HCT116 (cell line): ENCODE data around the gene MRE11. TPM values are rescaled to one million over a fixed set of nuclear protein-coding genes. Genes with fewer than 3 reads are reported as not detected.
"Not testable (repeated sequence)": the region's sequence is repeated elsewhere in the genome, so short reads cannot be mapped to it uniquely, and the experiment has no call there.

Experiments
- ATAC-seq: fragments of 200-7000 bp; cut with Tn5 transposase; 2 replicates; pipeline ENCODE4 v1.9.1; 2020; ENCODE audit warnings: mild to moderate bottlenecking, moderate library complexity
- BruUV-seq: library from RNA; stranded (reverse); fragments of 400-500 nt; replicated peaks from 2 replicates; lab custom pipeline; 2021; lab: Mats Ljungman, UMichigan
- CTCF ChIA-PET: fragments of 300-600 bp; sonication (Branson Sonifier 250); formaldehyde crosslinking; loops from one replicate; lab custom pipeline; 2021; ENCODE audit warnings: antibody characterized with exemption; lab: Charles Lee
- POLR2A ChIA-PET: fragments of 300-600, 350-600 bp; sonication (Branson Sonifier 250); formaldehyde crosslinking; loops from one replicate; lab custom pipeline; 2021; ENCODE audit warnings: antibody characterized with exemption; lab: Charles Lee
- RAD21 ChIA-PET, 2 experiments: fragments of 300-600 bp; sonication (Branson Sonifier 250); formaldehyde crosslinking; loops; one replicate each; lab custom pipeline; 2023; ENCODE audit warnings: low total read pairs in 2 of 2; ENCODE audit not compliant: uncharacterized antibody in 2 of 2, unreplicated experiment in 2 of 2, low non-redundant PET in 1 of 2; lab: Charles Lee
- DNase-seq: peaks from one replicate; pipeline ENCODE4 v3.0.0-alpha.2; 2010; ENCODE audit warnings: low read depth, low spot score
- H2AFZ ChIP-seq: fragments of 200-600 bp; shearing (Covaris generic), sonication (generic); 2 replicates; pipeline ENCODE4 v1.6.1; 2017; ENCODE audit warnings: low read depth, mixed run types, mixed read lengths, antibody characterized with exemption, low read length; ENCODE audit not compliant: poor library complexity, severe bottlenecking
- H3K27ac ChIP-seq: 2 replicates; pipeline ENCODE4 v1.5.1; 2012; ENCODE audit warnings: low read depth, low read length
- H3K27me3 ChIP-seq: fragments of 200-600 bp; sonication (generic); 2 replicates; pipeline ENCODE4 v1.6.1; 2016; ENCODE audit warnings: mixed run types, low read length, mixed read lengths; ENCODE audit not compliant: insufficient read depth
- H3K36me3 ChIP-seq, 2 experiments: fragments of 200-500 bp in 1 of 2; fragments of 200-600 bp in 1 of 2; sonication (Bioruptor generic) in 1 of 2; sonication (generic) in 1 of 2; 2 replicates each; pipeline versions ENCODE4 v1.5.1 to v1.6.1; 2014 to 2016; ENCODE audit warnings: low read length in 2 of 2, inconsistent platforms in 1 of 2, mixed read lengths in 1 of 2, mixed run types in 1 of 2; ENCODE audit not compliant: insufficient read depth in 2 of 2, control insufficient read depth in 1 of 2
- H3K4me1 ChIP-seq, 2 experiments: fragments of 200-600 bp in 1 of 2; sonication (generic) in 1 of 2; 2 replicates each; pipeline versions ENCODE4 v1.5.1 to v1.6.1; 2012 to 2017; ENCODE audit warnings: low read length in 2 of 2, inconsistent platforms in 1 of 2, mild to moderate bottlenecking in 1 of 2, mixed read lengths in 1 of 2, mixed run types in 1 of 2, moderate library complexity in 1 of 2; ENCODE audit not compliant: insufficient read depth in 2 of 2, control insufficient read depth in 1 of 2
- H3K4me2 ChIP-seq: fragments of 200-600 bp; sonication (generic); 2 replicates; pipeline ENCODE4 v1.6.1; 2017; ENCODE audit warnings: mixed run types, low read length, mixed read lengths
- H3K4me3 ChIP-seq, 2 experiments: fragments of 200-600 bp in 1 of 2; sonication (generic) in 1 of 2; replicated peaks in 1 of 2; 2 replicates each; pipeline ENCODE4 v1.5.1; 2011 to 2016; ENCODE audit warnings: low read length in 2 of 2, control low read depth in 1 of 2, low read depth in 1 of 2, mild to moderate bottlenecking in 1 of 2, mixed read lengths in 1 of 2, mixed run types in 1 of 2
- H3K79me2 ChIP-seq: fragments of 200-600 bp; sonication (generic); 2 replicates; pipeline ENCODE4 v1.6.1; 2017; ENCODE audit warnings: mild to moderate bottlenecking, mixed run types, low read length, moderate library complexity, mixed read lengths; ENCODE audit not compliant: insufficient read depth
- H3K9ac ChIP-seq: fragments of 200-600 bp; sonication (generic); 2 replicates; pipeline ENCODE4 v1.6.1; 2016; ENCODE audit warnings: low read length, mixed read lengths
- H3K9me2 ChIP-seq: fragments of 200-600 bp; sonication (generic), shearing (Covaris generic); 2 replicates; pipeline ENCODE4 v1.6.1; 2017; ENCODE audit warnings: mixed run types, mild to moderate bottlenecking, moderate library complexity; ENCODE audit not compliant: insufficient read depth
- H3K9me3 ChIP-seq, 2 experiments: fragments of 200-500 bp in 1 of 2; fragments of 200-600 bp in 1 of 2; sonication (Bioruptor generic) in 1 of 2; sonication (generic) in 1 of 2; 2 replicates each; pipeline ENCODE4 v1.6.1; 2014 to 2017; ENCODE audit warnings: low read length in 2 of 2, mixed read lengths in 2 of 2, inconsistent platforms in 1 of 2, low read depth in 1 of 2, mild to moderate bottlenecking in 1 of 2, mixed run types in 1 of 2, moderate library complexity in 1 of 2; ENCODE audit not compliant: control insufficient read depth in 1 of 2, insufficient read depth in 1 of 2
- H4K20me1 ChIP-seq: fragments of 200-600 bp; sonication (generic), shearing (Covaris generic); 2 replicates; pipeline ENCODE4 v1.6.1; 2017; ENCODE audit warnings: mixed run types, mild to moderate bottlenecking, moderate library complexity; ENCODE audit not compliant: insufficient read depth
- CEBPB ChIP-seq: IDR thresholded peaks from 2 replicates; pipeline ENCODE4 v1.6.1; 2012; ENCODE audit warnings: low read depth
- EGR1 ChIP-seq: IDR thresholded peaks from 2 replicates; pipeline ENCODE4 v1.6.1; 2012; ENCODE audit warnings: low read depth
- ELF1 ChIP-seq: IDR thresholded peaks from 2 replicates; pipeline ENCODE4 v1.6.1; 2012; ENCODE audit warnings: low read depth, borderline replicate concordance
- EZH2phosphoT487 ChIP-seq: fragments of 200-600 bp; IDR thresholded peaks from 2 replicates; pipeline ENCODE4 v1.6.1; 2018; ENCODE audit warnings: antibody characterized with exemption, borderline replicate concordance
- JUND ChIP-seq: IDR thresholded peaks from 2 replicates; pipeline ENCODE4 v1.6.1; 2012
- RAD21 ChIP-seq: IDR thresholded peaks from 2 replicates; pipeline ENCODE4 v1.6.1; 2012; ENCODE audit warnings: low read depth, mild to moderate bottlenecking
- SP1 ChIP-seq: IDR thresholded peaks from 2 replicates; pipeline ENCODE4 v1.6.1; 2012; ENCODE audit warnings: low read depth
- SRF ChIP-seq: IDR thresholded peaks from 2 replicates; pipeline ENCODE4 v1.6.1; 2012; ENCODE audit warnings: low read depth
- TCF7L2 ChIP-seq: IDR thresholded peaks from 2 replicates; pipeline ENCODE4 v1.7.0; 2011; ENCODE audit warnings: borderline replicate concordance, inconsistent platforms; ENCODE audit not compliant: insufficient read depth, insufficient read length; ENCODE audit errors: extremely low read depth
- YY1 ChIP-seq: IDR thresholded peaks from 2 replicates; pipeline ENCODE4 v1.6.1; 2011; ENCODE audit warnings: low read length, low read depth, moderate library complexity, mild to moderate bottlenecking; ENCODE audit not compliant: insufficient replicate concordance; ENCODE audit errors: extremely low read depth
- ZFX ChIP-seq: fragments of 450-650 bp; IDR thresholded peaks from 2 replicates; pipeline ENCODE4 v1.6.1; 2017
- ZNF274 ChIP-seq: fragments of 200-500 bp; sonication (Bioruptor generic); IDR thresholded peaks from 2 replicates; pipeline ENCODE4 v1.6.1; 2014; ENCODE audit warnings: mild to moderate bottlenecking, low read depth, low read length, inconsistent platforms
- intact Hi-C: fragments of 100-400 bp; cut with micrococcal nuclease; formaldehyde crosslinking; loops from 2 replicates; pipeline ENCODE4 v1.10.0; 2022
- total RNA-seq: library from RNA; stranded (reverse); gene quantifications from one replicate; pipeline ENCODE4 v1.2.1, GENCODE V29; 2021; ENCODE audit not compliant: unreplicated experiment
- TF ChIP-seq, protein P1 (sequence below), 3 experiments: fragments of 200-600 bp in 1 of 3; sonication (generic) in 1 of 3; IDR thresholded peaks in 2 of 3; conservative IDR thresholded peaks in 1 of 3; 2 replicates each; pipeline ENCODE4 v1.5.1; 2012 to 2017; ENCODE audit warnings: low read depth in 2 of 3, low read length in 2 of 3, antibody characterized with exemption in 1 of 3, borderline replicate concordance in 1 of 3, control low read depth in 1 of 3, mild to moderate bottlenecking in 1 of 3, mixed read lengths in 1 of 3, mixed run types in 1 of 3, moderate library complexity in 1 of 3; ENCODE audit not compliant: insufficient read depth in 1 of 3
- TF ChIP-seq, protein P2 (sequence below): IDR thresholded peaks from 2 replicates; pipeline ENCODE4 v1.6.1; 2012
- TF ChIP-seq, protein P3 (sequence below): IDR thresholded peaks from 2 replicates; pipeline ENCODE4 v1.6.1; 2012

The MRE11 gene
- total RNA-seq, 1 experiment from 2014 or later, result 20.6 TPM

DNA sequence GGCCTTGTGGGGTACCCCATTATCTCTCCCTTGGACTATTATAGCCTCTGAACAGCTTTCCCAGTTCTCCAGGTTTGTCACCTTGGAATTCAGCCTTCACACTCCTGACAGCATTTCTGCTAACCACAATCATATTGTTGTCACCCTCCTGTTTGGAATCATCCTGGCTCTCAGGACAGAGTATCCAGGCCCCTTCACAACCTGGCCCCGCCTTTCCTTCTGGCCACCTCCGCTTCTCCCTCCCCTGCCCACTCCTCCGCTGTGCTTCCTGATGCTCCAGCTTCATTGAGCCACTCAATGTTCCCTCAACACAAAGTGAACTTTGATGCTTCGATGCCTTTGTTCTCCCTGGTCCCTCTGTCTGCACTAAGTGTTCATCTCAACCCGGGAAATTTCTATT, 95.5 kb downstream of the MRE11 start:
- Histone ChIP-seq H2AFZ (no peak overlapping the region), H3K27ac (no peak overlapping the region), H3K9ac (no peak overlapping the region), H3K4me3 (no peak overlapping the region), H3K36me3 (no peaks in the 10 kb centered on the region), H3K27me3 (no peaks in the 10 kb centered on the region), H3K9me3 (no peaks in the 10 kb centered on the region), H3K9me2 (no peaks in the 10 kb centered on the region), H3K4me1 (no peaks in the 10 kb centered on the region)
- ChIA-PET CTCF (no interaction called here), POLR2A (no interaction called here)
- ATAC-seq, result no peak
- intact Hi-C loops, result no loop called here
- no TSS peak for BruUV-seq
- TF ChIP-seq JUND, result no peak
- TF ChIP-seq, protein P1, sequence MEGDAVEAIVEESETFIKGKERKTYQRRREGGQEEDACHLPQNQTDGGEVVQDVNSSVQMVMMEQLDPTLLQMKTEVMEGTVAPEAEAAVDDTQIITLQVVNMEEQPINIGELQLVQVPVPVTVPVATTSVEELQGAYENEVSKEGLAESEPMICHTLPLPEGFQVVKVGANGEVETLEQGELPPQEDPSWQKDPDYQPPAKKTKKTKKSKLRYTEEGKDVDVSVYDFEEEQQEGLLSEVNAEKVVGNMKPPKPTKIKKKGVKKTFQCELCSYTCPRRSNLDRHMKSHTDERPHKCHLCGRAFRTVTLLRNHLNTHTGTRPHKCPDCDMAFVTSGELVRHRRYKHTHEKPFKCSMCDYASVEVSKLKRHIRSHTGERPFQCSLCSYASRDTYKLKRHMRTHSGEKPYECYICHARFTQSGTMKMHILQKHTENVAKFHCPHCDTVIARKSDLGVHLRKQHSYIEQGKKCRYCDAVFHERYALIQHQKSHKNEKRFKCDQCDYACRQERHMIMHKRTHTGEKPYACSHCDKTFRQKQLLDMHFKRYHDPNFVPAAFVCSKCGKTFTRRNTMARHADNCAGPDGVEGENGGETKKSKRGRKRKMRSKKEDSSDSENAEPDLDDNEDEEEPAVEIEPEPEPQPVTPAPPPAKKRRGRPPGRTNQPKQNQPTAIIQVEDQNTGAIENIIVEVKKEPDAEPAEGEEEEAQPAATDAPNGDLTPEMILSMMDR (IDR thresholded peaks at IDR 0.05 in 2 of 3, conservative IDR thresholded peaks at IDR 0.05 in 1 of 3; ENCODE audit: borderline replicate concordance in 1 of 3, insufficient read depth in 1 of 3, low read depth in 2 of 3, low read length in 2 of 3), result no peak
- TF ChIP-seq, all 23 proteins: peak for 0
- Histone ChIP-seq H4K20me1 (no peaks in the 10 kb centered on the region), H3K79me2 (no peaks in the 10 kb centered on the region), H3K4me2 (no peak overlapping the region)
- DNase-seq, result no peak
- RAD21 ChIA-PET, result interaction anchor here in 1 of 2 experiments (0.5 kb wide), 1 partner anchor 225 kb away, joined by 3 read pairs; no protein-coding TSS in a partner anchor

DNA sequence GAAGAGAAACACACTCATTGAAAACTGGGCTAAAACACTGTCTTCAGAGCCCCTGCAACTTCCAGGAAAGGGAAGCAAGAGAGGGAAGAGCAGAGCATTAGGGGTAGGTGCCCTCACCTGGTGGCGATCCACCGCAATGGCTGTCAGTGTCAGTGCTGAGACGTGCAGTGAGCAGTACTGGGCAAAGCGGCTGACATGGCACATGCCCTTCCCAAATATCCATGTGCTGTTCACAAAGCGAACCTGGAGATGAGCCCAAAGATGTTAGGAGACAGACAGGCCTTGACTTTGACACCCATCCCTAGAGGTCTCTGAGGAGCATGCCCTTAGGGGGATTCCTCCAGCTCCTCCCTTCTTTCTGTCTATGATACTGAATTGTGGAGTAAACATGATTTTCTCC, 97.4 kb downstream of the MRE11 start:
- Histone ChIP-seq H2AFZ (no peak overlapping the region), H3K9ac (no peak overlapping the region), H3K4me2 (no peak overlapping the region), H3K36me3 (no peaks in the 10 kb centered on the region), H4K20me1 (no peaks in the 10 kb centered on the region), H3K27ac (no peak overlapping the region), H3K9me3 (no peaks in the 10 kb centered on the region), H3K4me3 (no peak overlapping the region), H3K27me3 (no peaks in the 10 kb centered on the region), H3K9me2 (no peaks in the 10 kb centered on the region), H3K4me1 (no peaks in the 10 kb centered on the region), H3K79me2 (no peaks in the 10 kb centered on the region)
- intact Hi-C loops, result no loop called here
- CTCF ChIA-PET, result no interaction called here
- POLR2A ChIA-PET, result no interaction called here
- TF ChIP-seq, protein P2, sequence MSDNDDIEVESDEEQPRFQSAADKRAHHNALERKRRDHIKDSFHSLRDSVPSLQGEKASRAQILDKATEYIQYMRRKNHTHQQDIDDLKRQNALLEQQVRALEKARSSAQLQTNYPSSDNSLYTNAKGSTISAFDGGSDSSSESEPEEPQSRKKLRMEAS, result no peak
- no peak for TF ChIP-seq RAD21
- TF ChIP-seq, protein P3, sequence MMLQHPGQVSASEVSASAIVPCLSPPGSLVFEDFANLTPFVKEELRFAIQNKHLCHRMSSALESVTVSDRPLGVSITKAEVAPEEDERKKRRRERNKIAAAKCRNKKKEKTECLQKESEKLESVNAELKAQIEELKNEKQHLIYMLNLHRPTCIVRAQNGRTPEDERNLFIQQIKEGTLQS, result no peak
- TF ChIP-seq ZNF274, result no peak
- TF ChIP-seq YY1, result no peak
- TF ChIP-seq EGR1, result no peak
- TF ChIP-seq ZFX, result no peak
- no peak for TF ChIP-seq SRF
- no peak for TF ChIP-seq SP1
- no peak for TF ChIP-seq ELF1
- TF ChIP-seq EZH2phosphoT487, result no peak
- no peak for TF ChIP-seq CEBPB
- no peak for TF ChIP-seq TCF7L2
- RAD21 ChIA-PET, result no interaction called here
- peak; percentile 40; the same call in 1 of the 2 replicates for ATAC-seq
- no TSS peak for BruUV-seq
- no peak for DNase-seq

DNA sequence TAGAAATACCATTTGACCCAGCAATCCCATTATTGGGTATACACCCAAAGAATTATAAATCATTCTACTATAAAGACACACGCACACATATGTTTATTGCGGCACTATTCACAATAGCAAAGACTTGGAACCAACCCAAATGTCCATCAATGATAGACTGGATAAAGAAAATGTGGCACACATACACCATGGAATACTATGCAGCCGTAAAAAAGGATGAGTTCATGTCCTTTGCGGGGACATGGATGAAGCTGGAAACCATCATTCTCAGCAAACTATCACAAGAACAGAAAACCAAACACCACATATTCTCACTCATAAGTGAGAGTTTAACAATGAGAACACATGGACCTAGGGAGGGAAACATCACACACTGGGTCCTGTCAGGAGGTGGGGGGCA, 101.7 kb downstream of the MRE11 start:
- not testable (repeated sequence) for H3K79me2 ChIP-seq

More for the DNA sequence above, 101.7 kb downstream of the MRE11 start:
- H3K4me2 ChIP-seq, intact Hi-C loops, RAD21 ChIA-PET, CTCF ChIA-PET, H3K9me3 ChIP-seq, DNase-seq, H3K27ac ChIP-seq, H3K9me2 ChIP-seq, H3K27me3 ChIP-seq, H3K9ac ChIP-seq, H4K20me1 ChIP-seq, H3K4me1 ChIP-seq, H3K4me3 ChIP-seq, BruUV-seq, ATAC-seq, H2AFZ ChIP-seq, H3K36me3 ChIP-seq, POLR2A ChIA-PET: not testable (repeated sequence)
